Osteoblast (primary cell): ENCODE measurements around the gene GKN2. TPM values are rescaled to one million over a fixed set of nuclear protein-coding genes. Genes with fewer than 3 reads are reported as not detected.

Experiments
- DNase-seq: peaks from one replicate; pipeline ENCODE4 v3.0.0; 2011; ENCODE audit warnings: low spot score, mixed read lengths; ENCODE audit not compliant: insufficient read length; ENCODE audit errors: missing footprints
- H2AFZ ChIP-seq: 2 replicates; pipeline ENCODE4 v1.6.0; 2011; ENCODE audit warnings: mild to moderate bottlenecking, low read length
- H3K27ac ChIP-seq: 2 replicates; pipeline ENCODE4 v1.5.1; 2011; ENCODE audit warnings: mild to moderate bottlenecking, low read depth, low read length, moderate library complexity
- H3K27me3 ChIP-seq: 2 replicates; pipeline ENCODE4 v1.6.0; 2012; ENCODE audit warnings: mild to moderate bottlenecking, control low read depth, inconsistent platforms, low read length, moderate library complexity; ENCODE audit not compliant: insufficient read depth
- H3K36me3 ChIP-seq: 2 replicates; pipeline ENCODE4 v1.5.1; 2011; ENCODE audit warnings: mild to moderate bottlenecking, low read length, control low read depth, moderate library complexity; ENCODE audit not compliant: insufficient read depth
- H3K4me1 ChIP-seq: 2 replicates; pipeline ENCODE4 v1.5.1; 2011; ENCODE audit warnings: mild to moderate bottlenecking, low read length, control low read depth, moderate library complexity; ENCODE audit not compliant: insufficient read depth
- H3K4me2 ChIP-seq: 2 replicates; pipeline ENCODE4 v1.6.0; 2011; ENCODE audit warnings: mild to moderate bottlenecking, low read length; ENCODE audit not compliant: insufficient read depth
- H3K4me3 ChIP-seq: fragments of 200-600 bp; sonication (generic); 3 replicates; pipeline ENCODE4 v1.5.1; 2012; ENCODE audit warnings: mild to moderate bottlenecking, low read length, inconsistent platforms; ENCODE audit not compliant: insufficient read depth
- H3K79me2 ChIP-seq: 2 replicates; pipeline ENCODE4 v1.6.0; 2012; ENCODE audit warnings: mild to moderate bottlenecking, low read length, control low read depth, inconsistent platforms; ENCODE audit not compliant: insufficient read depth
- H3K9me3 ChIP-seq: 2 replicates; pipeline ENCODE4 v1.5.1; 2011; ENCODE audit warnings: low read depth, low read length, control low read depth
- H4K20me1 ChIP-seq: 2 replicates; pipeline ENCODE4 v1.6.0; 2012; ENCODE audit warnings: mild to moderate bottlenecking, low read length, control low read depth; ENCODE audit not compliant: insufficient read depth
- CTCF ChIP-seq: IDR thresholded peaks from 2 replicates; pipeline ENCODE4 v1.5.1; 2011; ENCODE audit warnings: mild to moderate bottlenecking, low read depth, low read length, moderate library complexity; ENCODE audit errors: extremely low read depth
- total RNA-seq: library from RNA; depleted of rRNA; stranded (reverse); fragments of >200 nt; gene quantifications from 2 replicates; pipeline ENCODE4 v1.2.3, GENCODE V29; 2012

Gene GKN2
- total RNA-seq, 1 donor, result not detected

DNA sequence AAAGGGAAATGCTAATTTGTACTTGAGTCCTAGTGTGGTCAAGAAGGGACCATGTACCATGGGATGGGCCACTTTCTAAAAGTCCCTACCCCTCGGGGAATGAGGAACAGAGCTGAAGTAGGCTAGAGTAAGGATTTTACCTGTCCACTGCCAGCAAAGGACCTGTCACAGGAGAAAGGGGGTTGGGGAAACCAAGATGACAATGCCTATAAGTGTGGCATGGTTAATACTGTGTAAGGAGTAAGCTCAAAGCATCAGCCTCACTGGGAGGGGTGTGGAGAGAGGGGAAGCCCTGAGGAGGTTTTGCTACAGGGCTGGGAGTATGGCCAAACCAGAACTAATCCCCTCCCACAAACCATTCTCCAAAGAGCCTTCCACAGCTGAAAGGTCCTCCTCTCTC, 15.8 kb downstream of the GKN2 start:
- no peak overlapping the region for H3K27ac ChIP-seq
- H4K20me1 ChIP-seq, result no peaks in the 10 kb centered on the region
- no peaks in the 10 kb centered on the region for H3K79me2 ChIP-seq
- H3K4me2 ChIP-seq, result no peak overlapping the region
- no peaks in the 10 kb centered on the region for H3K36me3 ChIP-seq
- peaks cover 20% of the 10 kb centered on the region for H3K4me1 ChIP-seq
- H3K4me3 ChIP-seq, result no peak overlapping the region
- H3K27me3 ChIP-seq, result no peaks in the 10 kb centered on the region
- DNase-seq, result no peak
- no peaks in the 10 kb centered on the region for H3K9me3 ChIP-seq
- no peak for TF ChIP-seq CTCF
- H2AFZ ChIP-seq, result peak overlapping the region; percentile 24

DNA sequence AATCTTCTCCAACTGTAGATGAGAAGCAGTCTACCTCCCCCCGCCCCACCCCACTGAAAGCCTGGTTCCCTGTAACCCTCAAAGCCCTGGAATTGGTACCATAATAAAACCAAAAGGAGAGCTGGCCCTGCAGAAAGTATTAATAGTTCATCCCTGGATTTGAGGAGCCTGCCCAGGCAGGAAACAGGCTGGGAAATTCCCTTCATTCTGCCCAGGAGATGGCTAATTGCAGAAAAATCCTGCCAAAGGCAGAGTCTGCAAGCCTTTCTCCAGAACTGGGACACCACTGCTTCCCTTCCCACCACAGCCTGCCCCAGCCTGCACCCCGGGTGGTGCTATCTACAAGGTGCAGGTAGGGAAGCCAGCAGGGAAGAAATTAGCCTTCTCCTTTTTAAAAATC, 16.3 kb downstream of the GKN2 start:
- no peak for TF ChIP-seq CTCF
- no peaks in the 10 kb centered on the region for H3K79me2 ChIP-seq
- no peaks in the 10 kb centered on the region for H4K20me1 ChIP-seq
- DNase-seq, result peak; percentile 69
- H3K4me2 ChIP-seq, result no peak overlapping the region
- no peak overlapping the region for H3K27ac ChIP-seq
- no peaks in the 10 kb centered on the region for H3K9me3 ChIP-seq
- peak overlapping the region; percentile 76 for H2AFZ ChIP-seq
- H3K4me1 ChIP-seq, result peaks cover 20% of the 10 kb centered on the region
- H3K4me3 ChIP-seq, result no peak overlapping the region
- H3K27me3 ChIP-seq, result no peaks in the 10 kb centered on the region
- H3K36me3 ChIP-seq, result no peaks in the 10 kb centered on the region

DNA sequence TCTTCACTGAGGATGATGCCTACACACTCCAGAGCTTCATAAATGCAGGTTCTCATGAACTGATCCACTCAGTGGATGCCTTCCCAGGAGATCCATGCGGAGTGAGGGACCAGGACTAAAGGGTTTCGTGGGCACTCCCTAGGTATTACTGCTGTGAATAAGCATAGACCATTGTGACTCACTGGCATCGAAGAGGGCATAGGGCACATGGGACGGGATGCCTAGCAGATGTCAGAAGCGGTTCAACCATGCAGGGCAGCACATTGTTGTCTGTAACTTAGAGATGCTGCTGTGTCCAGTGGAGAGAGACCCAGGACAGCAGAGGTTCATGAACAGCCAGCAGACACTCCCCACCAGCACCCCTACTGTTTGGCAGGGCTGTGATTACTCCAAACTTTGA, 17.2 kb downstream of the GKN2 start:
- no peak overlapping the region for H3K27ac ChIP-seq
- no peaks in the 10 kb centered on the region for H3K36me3 ChIP-seq
- no peak for TF ChIP-seq CTCF
- no peak overlapping the region for H3K4me3 ChIP-seq
- no peak overlapping the region for H3K4me2 ChIP-seq
- H3K4me1 ChIP-seq, result peaks cover 20% of the 10 kb centered on the region
- no peaks in the 10 kb centered on the region for H3K79me2 ChIP-seq
- H4K20me1 ChIP-seq, result no peaks in the 10 kb centered on the region
- H2AFZ ChIP-seq, result no peak overlapping the region
- no peaks in the 10 kb centered on the region for H3K9me3 ChIP-seq
- H3K27me3 ChIP-seq, result no peaks in the 10 kb centered on the region
- DNase-seq, result peak; percentile 83

GRCh38 chr2:68934021-68934420, 18.7 kb downstream of the GKN2 start:
- no peaks in the 10 kb centered on the region for H3K9me3 ChIP-seq
- H3K27me3 ChIP-seq, result no peaks in the 10 kb centered on the region
- H3K4me2 ChIP-seq, result no peak overlapping the region
- H3K27ac ChIP-seq, result no peak overlapping the region
- no peaks in the 10 kb centered on the region for H4K20me1 ChIP-seq
- H2AFZ ChIP-seq, result no peak overlapping the region
- TF ChIP-seq CTCF, result no peak
- no peak for DNase-seq
- H3K36me3 ChIP-seq, result no peaks in the 10 kb centered on the region
- no peak overlapping the region for H3K4me3 ChIP-seq
- H3K4me1 ChIP-seq, result peaks cover 20% of the 10 kb centered on the region
- H3K79me2 ChIP-seq, result no peaks in the 10 kb centered on the region
